Ecto neural progenitor cell (in vitro differentiated cells): Measurements from ENCODE around the gene STYXL1.
"Not testable (repeated sequence)": the region's sequence is repeated elsewhere in the genome, so short reads cannot be mapped to it uniquely, and the experiment has no call there.

Source experiments
- DNase-seq: peaks from one replicate; pipeline ENCODE4 v3.0.0-alpha.2; 2018; ENCODE audit warnings: low spot score

Gene STYXL1

GRCh38 chr7:76065016-76065612 is 17.3 kb upstream of the STYXL1 start:
- DNase-seq = no peak

GRCh38 chr7:76064208-76064970 is 16.6 kb upstream of the STYXL1 start:
- DNase-seq = no peak

GRCh38 chr7:76063525-76063924 is 15.7 kb upstream of the STYXL1 start:
- DNase-seq = no peak

- no peak for DNase-seq
Measured at GRCh38 chr7:76063114-76063513, 15.3 kb upstream of the STYXL1 start.

- no peak for DNase-seq
Measured at GRCh38 chr7:76062254-76062653, 14.5 kb upstream of the STYXL1 start.

- no peak for DNase-seq
Measured at GRCh38 chr7:76060842-76061241, 13.0 kb upstream of the STYXL1 start.

- not testable (repeated sequence) for DNase-seq
Measured at GRCh38 chr7:76058745-76059144, 10.9 kb upstream of the STYXL1 start.

GRCh38 chr7:76057813-76058145 is 10.0 kb upstream of the STYXL1 start:
- DNase-seq = no peak

GRCh38 chr7:76057103-76057812 is 9.5 kb upstream of the STYXL1 start:
- no peak for DNase-seq

GRCh38 chr7:76056241-76056640 is 8.4 kb upstream of the STYXL1 start:
- DNase-seq = no peak

GRCh38 chr7:76054123-76055120 is 6.6 kb upstream of the STYXL1 start:
- no peak for DNase-seq

- no peak for DNase-seq
Measured at GRCh38 chr7:76053461-76053860, 5.7 kb upstream of the STYXL1 start.

GRCh38 chr7:76052681-76053080 is 4.9 kb upstream of the STYXL1 start:
- DNase-seq = not testable (repeated sequence)

GRCh38 chr7:76051840-76052239 is 4.0 kb upstream of the STYXL1 start:
- DNase-seq = no peak

- DNase-seq = no peak
Measured at GRCh38 chr7:76050545-76050944, 2.7 kb upstream of the STYXL1 start.

- DNase-seq = no peak
Measured at GRCh38 chr7:76049295-76049694, 1.5 kb upstream of the STYXL1 start.

- no peak for DNase-seq
Measured at GRCh38 chr7:76048668-76048988, 828 bp upstream of the STYXL1 start.

- DNase-seq = no peak
Measured at GRCh38 chr7:76047305-76047810, 442 bp downstream of the STYXL1 start.

GRCh38 chr7:76044375-76044865 is 3.4 kb downstream of the STYXL1 start:
- DNase-seq = no peak

- no peak for DNase-seq
Measured at GRCh38 chr7:76040126-76040525, 7.7 kb downstream of the STYXL1 start.

- no peak for DNase-seq
Measured at GRCh38 chr7:76037310-76037709, 10.5 kb downstream of the STYXL1 start.

- DNase-seq = no peak
Measured at GRCh38 chr7:76031964-76032363, 15.8 kb downstream of the STYXL1 start.
